ENCODE data around the gene SOWAHB.

DNA sequence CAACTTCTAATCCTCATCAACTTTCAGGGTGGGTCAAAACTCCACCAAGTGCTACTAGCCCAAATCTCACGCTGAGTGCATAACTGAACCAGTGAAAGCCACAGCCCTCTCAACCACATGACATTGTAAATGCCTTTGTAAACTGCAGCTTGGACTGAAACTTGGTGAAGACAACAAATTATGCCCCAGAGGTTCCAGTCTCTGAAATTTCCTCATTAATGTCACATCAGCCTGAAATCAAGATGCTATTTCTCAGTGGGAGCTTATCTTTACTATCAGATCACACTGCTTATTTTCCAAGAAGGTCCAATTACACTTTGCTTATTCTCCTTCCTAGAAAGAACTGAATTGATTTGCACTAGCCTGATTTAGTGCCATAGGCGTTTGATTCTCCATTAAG lies 46.6 kb downstream of the SOWAHB start:
- TF ChIP-seq, protein P1, sequence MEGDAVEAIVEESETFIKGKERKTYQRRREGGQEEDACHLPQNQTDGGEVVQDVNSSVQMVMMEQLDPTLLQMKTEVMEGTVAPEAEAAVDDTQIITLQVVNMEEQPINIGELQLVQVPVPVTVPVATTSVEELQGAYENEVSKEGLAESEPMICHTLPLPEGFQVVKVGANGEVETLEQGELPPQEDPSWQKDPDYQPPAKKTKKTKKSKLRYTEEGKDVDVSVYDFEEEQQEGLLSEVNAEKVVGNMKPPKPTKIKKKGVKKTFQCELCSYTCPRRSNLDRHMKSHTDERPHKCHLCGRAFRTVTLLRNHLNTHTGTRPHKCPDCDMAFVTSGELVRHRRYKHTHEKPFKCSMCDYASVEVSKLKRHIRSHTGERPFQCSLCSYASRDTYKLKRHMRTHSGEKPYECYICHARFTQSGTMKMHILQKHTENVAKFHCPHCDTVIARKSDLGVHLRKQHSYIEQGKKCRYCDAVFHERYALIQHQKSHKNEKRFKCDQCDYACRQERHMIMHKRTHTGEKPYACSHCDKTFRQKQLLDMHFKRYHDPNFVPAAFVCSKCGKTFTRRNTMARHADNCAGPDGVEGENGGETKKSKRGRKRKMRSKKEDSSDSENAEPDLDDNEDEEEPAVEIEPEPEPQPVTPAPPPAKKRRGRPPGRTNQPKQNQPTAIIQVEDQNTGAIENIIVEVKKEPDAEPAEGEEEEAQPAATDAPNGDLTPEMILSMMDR (IDR thresholded peaks at IDR 0.05): no peak
- TF ChIP-seq POLR2A (IDR thresholded peaks at IDR 0.05): no peak
